Activated CD8-positive, alpha-beta T cell treated with anti-CD3 and anti-CD28 coated beads for 36 hours (primary cell): ENCODE data around the gene BEX2. TPM values are rescaled to one million over a fixed set of nuclear protein-coding genes. Genes with fewer than 3 reads are reported as not detected.

ENCODE experiments used
- ATAC-seq: fragments of 200-7000 bp; cut with Tn5 transposase; one replicate; pipeline ENCODE4 v1.10.0; 2021; ENCODE audit warnings: mild to moderate bottlenecking, moderate library complexity
- CTCF ChIA-PET: fragments of 350-600 bp; sonication (Branson Sonifier 250); formaldehyde crosslinking; loops from one replicate; lab custom pipeline; 2021; ENCODE audit warnings: antibody characterized with exemption; lab: Charles Lee
- POLR2A ChIA-PET: fragments of 350-600 bp; sonication (Branson Sonifier 250); formaldehyde crosslinking; loops from one replicate; lab custom pipeline; 2021; ENCODE audit warnings: antibody characterized with exemption; lab: Charles Lee
- DNase-seq: peaks from one replicate; pipeline ENCODE4 v3.0.0-alpha.2; 2020
- H3K27ac Mint-ChIP-seq: one replicate; pipeline ENCODE4 v1.8.0; 2021; ENCODE audit warnings: mild to moderate bottlenecking, mixed read lengths
- H3K27me3 Mint-ChIP-seq: one replicate; pipeline ENCODE4 v1.8.0; 2021; ENCODE audit warnings: mixed read lengths
- H3K36me3 Mint-ChIP-seq: one replicate; pipeline ENCODE4 v1.8.0; 2021; ENCODE audit warnings: low read depth, mixed read lengths
- H3K4me1 Mint-ChIP-seq: one replicate; pipeline ENCODE4 v1.8.0; 2021; ENCODE audit warnings: low read depth, mixed read lengths
- H3K4me3 Mint-ChIP-seq: one replicate; pipeline ENCODE4 v1.8.0; 2021; ENCODE audit warnings: mild to moderate bottlenecking, moderate library complexity, mixed read lengths
- H3K9me3 Mint-ChIP-seq: one replicate; pipeline ENCODE4 v1.8.0; 2021; ENCODE audit warnings: mixed read lengths
- intact Hi-C: fragments of 100-400 bp; cut with micrococcal nuclease; formaldehyde crosslinking; loops from one replicate; pipeline ENCODE4 v1.10.0; 2022
- total RNA-seq, 2 experiments: library from RNA; stranded (reverse); gene quantifications; one replicate each; pipeline ENCODE4 v1.2.3, GENCODE V29; 2021
- TF ChIP-seq, protein P1 (sequence below): fragments of 200-600 bp; IDR thresholded peaks from one replicate; pipeline ENCODE4 v1.8.0; 2022; ENCODE audit warnings: antibody characterized with exemption, mild to moderate bottlenecking

BEX2 gene
- total RNA-seq, 2 experiments from 2014 or later = 13.6 to 14.6 TPM

DNA sequence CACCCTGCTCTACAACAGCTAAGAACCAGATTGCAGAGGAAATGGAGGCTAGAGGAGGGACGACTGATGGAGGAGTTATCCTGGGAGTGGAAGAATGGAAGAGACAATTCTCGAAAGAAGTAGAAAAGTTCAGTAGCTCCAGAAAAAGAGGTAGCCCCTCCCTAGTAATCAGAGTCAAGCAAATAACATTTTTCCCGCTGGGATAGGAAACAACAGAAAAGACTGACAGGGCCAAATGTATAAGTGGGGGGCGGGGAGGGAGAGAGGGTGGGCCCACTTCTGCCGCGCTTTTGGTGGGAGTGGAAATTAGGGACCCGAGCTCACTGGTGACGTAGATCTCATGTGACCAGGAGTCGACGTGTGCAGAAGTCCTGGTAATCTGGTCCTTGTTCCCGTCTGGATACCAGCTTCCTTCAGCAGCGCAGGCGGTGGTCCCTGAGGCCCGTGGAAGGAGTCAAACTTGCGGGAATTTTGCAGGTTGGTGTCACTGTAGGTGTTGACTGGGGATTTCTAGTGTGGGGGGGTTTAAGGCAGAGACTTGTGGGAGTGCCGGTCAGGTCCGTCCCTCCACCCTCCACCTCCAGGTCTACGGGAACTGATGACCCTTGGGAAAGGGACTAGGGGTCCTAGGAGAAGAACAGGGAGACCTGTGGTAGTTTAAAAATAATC is 45.5 kb upstream of the BEX2 start, which contains the start of gene TCEAL9:
Gene TCEAL9 (plus strand): TSS at position 377 of the 669 bp plus-strand sequence. CDS start 1,179 bp downstream, outside the sequence.
- Mint-ChIP-seq H3K4me1 (peaks cover 2% of the 10 kb centered on the region), H3K27ac (peak within 1 kb of the TSS; percentile 74), H3K9me3 (no peaks in the 10 kb centered on the region), H3K4me3 (peak within 1 kb of the TSS; percentile 83), H3K27me3 (no peaks in the 10 kb centered on the region), H3K36me3 (peaks cover 3% of the 10 kb centered on the region)
- TF ChIP-seq, protein P1, sequence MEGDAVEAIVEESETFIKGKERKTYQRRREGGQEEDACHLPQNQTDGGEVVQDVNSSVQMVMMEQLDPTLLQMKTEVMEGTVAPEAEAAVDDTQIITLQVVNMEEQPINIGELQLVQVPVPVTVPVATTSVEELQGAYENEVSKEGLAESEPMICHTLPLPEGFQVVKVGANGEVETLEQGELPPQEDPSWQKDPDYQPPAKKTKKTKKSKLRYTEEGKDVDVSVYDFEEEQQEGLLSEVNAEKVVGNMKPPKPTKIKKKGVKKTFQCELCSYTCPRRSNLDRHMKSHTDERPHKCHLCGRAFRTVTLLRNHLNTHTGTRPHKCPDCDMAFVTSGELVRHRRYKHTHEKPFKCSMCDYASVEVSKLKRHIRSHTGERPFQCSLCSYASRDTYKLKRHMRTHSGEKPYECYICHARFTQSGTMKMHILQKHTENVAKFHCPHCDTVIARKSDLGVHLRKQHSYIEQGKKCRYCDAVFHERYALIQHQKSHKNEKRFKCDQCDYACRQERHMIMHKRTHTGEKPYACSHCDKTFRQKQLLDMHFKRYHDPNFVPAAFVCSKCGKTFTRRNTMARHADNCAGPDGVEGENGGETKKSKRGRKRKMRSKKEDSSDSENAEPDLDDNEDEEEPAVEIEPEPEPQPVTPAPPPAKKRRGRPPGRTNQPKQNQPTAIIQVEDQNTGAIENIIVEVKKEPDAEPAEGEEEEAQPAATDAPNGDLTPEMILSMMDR = no peak
- CTCF ChIA-PET = interaction anchor here (1.9 kb wide), 1 partner anchor 108 kb away, joined by 5 read pairs; no protein-coding TSS in a partner anchor
- ATAC-seq = no peak
- intact Hi-C loops = no loop called here
- POLR2A ChIA-PET = no interaction called here
- DNase-seq = peak; percentile 12

DNA sequence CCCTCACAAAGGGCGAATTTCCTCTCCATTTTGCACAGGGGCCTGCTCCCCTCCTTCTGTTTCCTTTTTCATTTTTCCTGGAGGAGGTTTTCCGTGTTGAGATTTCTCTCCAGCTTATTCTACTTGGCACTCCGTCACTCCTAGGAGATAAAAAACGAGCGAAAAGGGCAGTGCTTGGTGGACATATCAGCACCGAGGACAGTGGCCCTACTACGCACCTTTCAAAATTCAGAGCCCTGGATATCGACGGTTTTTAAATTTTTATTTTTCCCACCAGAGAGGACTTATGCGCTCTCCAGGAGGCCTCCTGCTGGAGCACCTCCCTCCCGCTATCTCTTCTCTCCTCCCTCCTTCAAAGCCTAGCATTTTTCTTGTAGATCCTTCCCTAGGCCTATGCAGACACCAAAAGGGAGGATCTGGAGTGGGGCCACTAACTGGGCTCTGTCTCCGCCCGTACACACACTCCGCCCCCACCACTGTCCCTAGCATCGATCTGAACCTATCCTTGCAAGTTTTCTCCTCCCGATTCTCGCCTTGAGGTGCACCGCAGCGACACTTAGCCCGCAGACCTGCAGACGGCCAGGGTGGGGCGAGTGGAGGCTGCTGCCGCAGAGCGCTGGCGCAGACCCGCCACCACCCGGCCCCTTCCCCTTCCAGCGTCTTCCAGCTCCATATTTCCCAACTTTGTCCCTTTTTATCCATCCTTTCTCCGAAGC is 37.0 kb upstream of the BEX2 start:
- no peak for ATAC-seq
- ChIA-PET POLR2A (no interaction called here), CTCF (no interaction called here)
- Mint-ChIP-seq H3K9me3 (no peaks in the 10 kb centered on the region), H3K4me3 (no peak overlapping the region), H3K4me1 (peaks cover 2% of the 10 kb centered on the region), H3K27ac (no peak overlapping the region), H3K27me3 (peaks cover 2% of the 10 kb centered on the region), H3K36me3 (no peaks in the 10 kb centered on the region)
- intact Hi-C loops = no loop called here
- TF ChIP-seq, protein P1 = no peak
- no peak for DNase-seq

DNA sequence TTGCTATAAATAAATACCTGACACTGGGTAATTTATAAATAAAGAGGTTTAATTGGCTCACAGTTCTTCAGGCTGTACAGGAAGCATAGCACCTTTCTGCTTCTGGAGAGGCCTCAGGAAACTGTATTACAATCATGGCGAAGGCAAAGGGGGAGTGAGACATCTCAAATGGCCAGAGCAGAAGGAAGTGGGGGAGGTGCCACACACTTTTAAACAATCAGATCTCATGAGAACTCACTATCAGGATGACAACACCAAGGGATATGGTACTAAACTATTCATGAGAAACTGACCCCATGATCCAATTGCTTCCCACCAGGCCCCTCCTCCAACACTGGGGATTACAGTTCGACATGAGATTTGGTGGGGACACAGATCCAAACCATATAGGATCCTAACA is 33.8 kb upstream of the BEX2 start:
- Mint-ChIP-seq H3K4me3 (no peak overlapping the region), H3K27me3 (peaks cover 2% of the 10 kb centered on the region), H3K27ac (no peak overlapping the region), H3K4me1 (peaks cover 2% of the 10 kb centered on the region), H3K9me3 (no peaks in the 10 kb centered on the region), H3K36me3 (no peaks in the 10 kb centered on the region)
- ATAC-seq (no peak), DNase-seq (no peak)
- TF ChIP-seq, protein P1 = no peak
- POLR2A ChIA-PET = no interaction called here
- intact Hi-C loops = loop anchor here (5.0 kb wide), 1 partner anchor 118 kb away; no protein-coding TSS in a partner anchor
- CTCF ChIA-PET = no interaction called here

DNA sequence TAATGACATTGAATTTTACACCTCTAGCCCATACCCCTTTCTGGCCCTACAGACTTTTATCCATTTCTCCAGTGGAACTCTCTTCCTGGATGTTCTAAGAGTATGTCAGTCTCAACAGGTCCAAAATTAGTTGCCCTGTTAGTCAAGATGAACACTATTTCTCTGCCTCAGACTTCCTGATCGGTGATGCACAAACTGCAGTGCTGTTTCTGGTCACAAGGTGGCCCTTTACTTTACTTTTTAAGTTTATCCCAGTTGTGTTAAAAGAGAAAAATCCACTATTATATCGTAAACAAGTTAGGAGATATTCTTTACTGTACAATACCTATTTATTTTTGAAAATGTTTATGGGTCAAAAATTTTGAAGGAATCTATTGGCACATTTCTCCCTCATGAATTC is 32.3 kb upstream of the BEX2 start:
- TF ChIP-seq, protein P1 = peak; percentile 59
- peak; percentile 66 for ATAC-seq
- Mint-ChIP-seq H3K27ac (no peak overlapping the region), H3K27me3 (peaks cover 2% of the 10 kb centered on the region), H3K4me1 (peaks cover 2% of the 10 kb centered on the region), H3K4me3 (no peak overlapping the region), H3K9me3 (no peaks in the 10 kb centered on the region), H3K36me3 (no peaks in the 10 kb centered on the region)
- CTCF ChIA-PET = interaction anchor here (0.7 to 2.4 kb wide), 6 partner anchors 14 to 122 kb away, joined by 3 to 12 read pairs (median 3); partner anchors contain the start of gene TCEAL7
- POLR2A ChIA-PET = no interaction called here
- intact Hi-C loops = loop anchor here (5.0 kb wide), 1 partner anchor 119 kb away; no protein-coding TSS in a partner anchor
- peak; percentile 71 for DNase-seq
